LNCaP clone FGC (cell line): Measurements from ENCODE around the gene PDE4D.

Experiments used
- DNase-seq: peaks from one replicate; pipeline ENCODE4 v3.0.0-alpha.2; 2011; ENCODE audit warnings: low read depth
- H3K4me3 ChIP-seq: 2 replicates; pipeline ENCODE4 v1.5.1; 2011; ENCODE audit warnings: mild to moderate bottlenecking, low read depth, low read length, control low read depth
- CTCF ChIP-seq: IDR thresholded peaks from 2 replicates; pipeline ENCODE4 v1.5.1; 2012; ENCODE audit warnings: mild to moderate bottlenecking; ENCODE audit not compliant: control insufficient read depth, insufficient read depth; ENCODE audit errors: extremely low read depth

PDE4D gene

GRCh38 chr5:59656351-59657254 lies 236.9 kb downstream of the PDE4D start:
- DNase-seq = no peak
- no peak for TF ChIP-seq CTCF
- H3K4me3 ChIP-seq = no peak overlapping the region

- no peak overlapping the region for H3K4me3 ChIP-seq
- no peak for DNase-seq
- TF ChIP-seq CTCF = no peak
Measured at GRCh38 chr5:59655693-59656309, 237.7 kb downstream of the PDE4D start.

- DNase-seq = no peak
- TF ChIP-seq CTCF = no peak
- no peak overlapping the region for H3K4me3 ChIP-seq
Measured at GRCh38 chr5:59654691-59655090, 238.8 kb downstream of the PDE4D start.

GRCh38 chr5:59652449-59652848 lies 241.1 kb downstream of the PDE4D start:
- no peak for DNase-seq
- no peak overlapping the region for H3K4me3 ChIP-seq
- no peak for TF ChIP-seq CTCF

GRCh38 chr5:59648949-59649921 lies 244.3 kb downstream of the PDE4D start:
- no peak for DNase-seq
- no peak for TF ChIP-seq CTCF

GRCh38 chr5:59648038-59648831 lies 245.3 kb downstream of the PDE4D start:
- TF ChIP-seq CTCF = no peak
- DNase-seq = no peak
- H3K4me3 ChIP-seq = no peak overlapping the region

More at GRCh38 chr5:59648949-59649921, 244.3 kb downstream of the PDE4D start:
- H3K4me3 ChIP-seq = no peak overlapping the region
